A673 (cell line): Measurements from ENCODE around the gene RAB13. TPM values are rescaled to one million over a fixed set of nuclear protein-coding genes. Genes with fewer than 3 reads are reported as not detected.
A peak's percentile ranks its signal among the peaks of the same experiment; 100 is the strongest.
"Not testable (repeated sequence)": the region's sequence is repeated elsewhere in the genome, so short reads cannot be mapped to it uniquely, and the experiment has no call there.

Experiments
- BruUV-seq: library from RNA; stranded (reverse); fragments of 400-500 nt; replicated peaks from 2 replicates; lab custom pipeline; 2021; lab: Mats Ljungman, UMichigan
- CTCF ChIA-PET: fragments of 300-600 bp; sonication (Branson Sonifier 250); formaldehyde crosslinking; loops from one replicate; lab custom pipeline; 2022; ENCODE audit warnings: antibody characterized with exemption; lab: Charles Lee
- POLR2A ChIA-PET: fragments of 300-600 bp; sonication (Branson Sonifier 250); formaldehyde crosslinking; loops from one replicate; lab custom pipeline; 2022; ENCODE audit warnings: antibody characterized with exemption; ENCODE audit not compliant: low non-redundant PET; lab: Charles Lee
- DNase-seq: peaks from one replicate; pipeline ENCODE4 v3.0.0-alpha.2; 2015; ENCODE audit warnings: low spot score
- H3K27ac ChIP-seq: fragments of 200-600 bp; sonication (generic); 2 replicates; pipeline ENCODE4 v1.5.1; 2016; ENCODE audit warnings: mixed run types, low read depth, mild to moderate bottlenecking, mixed read lengths, antibody characterized with exemption, low read length; ENCODE audit not compliant: poor library complexity, severe bottlenecking
- H3K27me3 ChIP-seq: fragments of 200-600 bp; sonication (generic); replicated peaks from 2 replicates; pipeline ENCODE4 v1.6.1; 2017; ENCODE audit warnings: mixed run types, low read depth, mild to moderate bottlenecking, mixed read lengths, antibody characterized with exemption, low read length; ENCODE audit not compliant: insufficient read depth, poor library complexity
- H3K36me3 ChIP-seq: fragments of 200-600 bp; sonication (generic); 2 replicates; pipeline ENCODE4 v1.6.1; 2016; ENCODE audit warnings: mixed run types, mild to moderate bottlenecking, mixed read lengths, antibody characterized with exemption, low read length; ENCODE audit not compliant: insufficient read depth, poor library complexity, severe bottlenecking
- H3K4me1 ChIP-seq: fragments of 200-600 bp; sonication (generic); 2 replicates; pipeline ENCODE4 v1.6.1; 2017; ENCODE audit warnings: mixed run types, mild to moderate bottlenecking, mixed read lengths, antibody characterized with exemption, low read length; ENCODE audit not compliant: insufficient read depth, poor library complexity, severe bottlenecking
- H3K4me3 ChIP-seq: fragments of 200-600 bp; sonication (generic); 2 replicates; pipeline ENCODE4 v1.5.1; 2016; ENCODE audit warnings: low read depth, mixed run types, mild to moderate bottlenecking, mixed read lengths, low read length; ENCODE audit not compliant: poor library complexity, severe bottlenecking
- H3K9me3 ChIP-seq: fragments of 200-600 bp; sonication (generic); 2 replicates; pipeline ENCODE4 v1.6.1; 2016; ENCODE audit warnings: mixed run types, low read depth, mild to moderate bottlenecking, mixed read lengths, antibody characterized with exemption, low read length; ENCODE audit not compliant: poor library complexity, severe bottlenecking
- EZH2 ChIP-seq: fragments of 200-600 bp; sonication (generic); IDR thresholded peaks from 2 replicates; pipeline ENCODE4 v1.6.1; 2017; ENCODE audit warnings: borderline replicate concordance, low read depth, mild to moderate bottlenecking, mixed read lengths, antibody characterized with exemption, low read length; ENCODE audit not compliant: poor library complexity, severe bottlenecking
- intact Hi-C: fragments of 100-400 bp; cut with micrococcal nuclease; formaldehyde crosslinking; loops from one replicate; pipeline ENCODE4 v1.10.0; 2022; ENCODE audit not compliant: unreplicated experiment
- total RNA-seq: library from RNA; stranded (reverse); gene quantifications from 2 replicates; pipeline ENCODE4 v1.2.3, GENCODE V29; 2021
- TF ChIP-seq, protein P1 (sequence below): fragments of 300-800, 200-600 bp; sonication (generic); conservative IDR thresholded peaks from 2 replicates; pipeline ENCODE4 v1.5.1; 2017; ENCODE audit warnings: low read depth, mild to moderate bottlenecking, antibody characterized with exemption, low read length, moderate library complexity, mixed read lengths

RAB13 gene
- total RNA-seq, 1 experiment from 2014 or later: 206 TPM

GRCh38 chr1:153985341-153985912, 712 bp downstream of the RAB13 start:
- ChIA-PET POLR2A (interaction anchor here (1.1 kb wide), 1 partner anchor 22 kb away, joined by 6 read pairs; the partner anchor contains the start of gene SLC39A1), CTCF (interaction anchor here (1.1 kb wide), 1 partner anchor 308 kb away, joined by 5 read pairs; no protein-coding TSS in a partner anchor)
- Histone ChIP-seq H3K4me1 (peaks cover 14% of the 10 kb centered on the region), H3K36me3 (peaks cover 23% of the 10 kb centered on the region), H3K27ac (peak overlapping the region; percentile 80), H3K4me3 (peak overlapping the region; percentile 83), H3K9me3 (no peaks in the 10 kb centered on the region), H3K27me3 (no peaks in the 10 kb centered on the region)
- BruUV-seq: TSS peak; percentile 2
- intact Hi-C loops: loop anchor here (5.0 to 10.0 kb wide), 3 partner anchors 163 to 471 kb away; no protein-coding TSS in a partner anchor
- peak; percentile 86 for DNase-seq
- TF ChIP-seq, protein P1, sequence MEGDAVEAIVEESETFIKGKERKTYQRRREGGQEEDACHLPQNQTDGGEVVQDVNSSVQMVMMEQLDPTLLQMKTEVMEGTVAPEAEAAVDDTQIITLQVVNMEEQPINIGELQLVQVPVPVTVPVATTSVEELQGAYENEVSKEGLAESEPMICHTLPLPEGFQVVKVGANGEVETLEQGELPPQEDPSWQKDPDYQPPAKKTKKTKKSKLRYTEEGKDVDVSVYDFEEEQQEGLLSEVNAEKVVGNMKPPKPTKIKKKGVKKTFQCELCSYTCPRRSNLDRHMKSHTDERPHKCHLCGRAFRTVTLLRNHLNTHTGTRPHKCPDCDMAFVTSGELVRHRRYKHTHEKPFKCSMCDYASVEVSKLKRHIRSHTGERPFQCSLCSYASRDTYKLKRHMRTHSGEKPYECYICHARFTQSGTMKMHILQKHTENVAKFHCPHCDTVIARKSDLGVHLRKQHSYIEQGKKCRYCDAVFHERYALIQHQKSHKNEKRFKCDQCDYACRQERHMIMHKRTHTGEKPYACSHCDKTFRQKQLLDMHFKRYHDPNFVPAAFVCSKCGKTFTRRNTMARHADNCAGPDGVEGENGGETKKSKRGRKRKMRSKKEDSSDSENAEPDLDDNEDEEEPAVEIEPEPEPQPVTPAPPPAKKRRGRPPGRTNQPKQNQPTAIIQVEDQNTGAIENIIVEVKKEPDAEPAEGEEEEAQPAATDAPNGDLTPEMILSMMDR: no peak
- TF ChIP-seq EZH2: no peak

DNA sequence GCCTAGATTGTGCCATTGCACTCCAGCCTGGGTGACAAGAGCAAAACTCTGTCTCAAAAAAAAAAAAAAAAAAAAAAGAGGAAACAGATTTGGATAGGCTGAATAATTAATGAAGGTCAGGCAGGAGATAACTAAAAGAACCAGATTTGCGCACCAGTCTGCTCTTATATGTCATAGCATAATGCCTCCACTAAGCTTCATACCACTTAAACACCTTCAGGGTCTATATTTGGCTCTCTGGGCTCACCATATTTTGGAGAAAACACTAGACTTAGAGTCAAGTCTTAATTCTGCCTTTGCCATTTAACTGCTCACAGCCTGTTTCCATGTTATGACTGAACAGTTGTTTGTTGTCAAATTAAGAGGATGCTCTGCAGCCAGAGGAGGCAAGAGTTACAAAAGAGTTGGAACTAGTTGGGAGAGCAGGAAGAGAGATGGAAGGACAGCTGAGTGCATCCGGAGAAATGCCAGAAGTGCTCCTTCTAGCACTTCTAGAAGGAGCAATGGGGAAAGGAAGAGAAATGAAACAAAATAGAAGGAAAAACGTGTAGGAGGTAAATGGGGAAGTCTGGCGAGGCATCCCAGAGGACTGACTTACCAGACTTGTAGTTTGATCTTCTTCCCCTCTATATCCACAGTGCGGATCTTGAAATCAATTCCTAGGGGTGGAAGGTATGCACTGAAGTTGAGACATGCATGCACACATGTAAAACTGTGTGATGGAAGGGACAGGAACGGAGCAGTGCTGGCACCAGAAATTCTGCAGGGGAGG, 1.8 kb downstream of the RAB13 start:
- Histone ChIP-seq H3K36me3 (peaks cover 26% of the 10 kb centered on the region), H3K27me3 (no peaks in the 10 kb centered on the region), H3K4me3 (peak overlapping the region; percentile 83), H3K4me1 (peaks cover 14% of the 10 kb centered on the region), H3K27ac (peak overlapping the region; percentile 80), H3K9me3 (no peaks in the 10 kb centered on the region)
- TF ChIP-seq, protein P1: no peak
- TF ChIP-seq EZH2: no peak
- no peak for DNase-seq
- ChIA-PET POLR2A (interaction anchor here (0.5 to 0.6 kb wide), 2 partner anchors 8 to 17 kb away, joined by 3 to 4 read pairs; partner anchors contain the start of gene CREB3L4), CTCF (interaction anchor here (0.7 kb wide), 1 partner anchor 465 kb away, joined by 6 read pairs; no protein-coding TSS in a partner anchor)
- BruUV-seq: no TSS peak
- intact Hi-C loops: loop anchor here (10.0 kb wide), 1 partner anchor 470 kb away; no protein-coding TSS in a partner anchor

DNA sequence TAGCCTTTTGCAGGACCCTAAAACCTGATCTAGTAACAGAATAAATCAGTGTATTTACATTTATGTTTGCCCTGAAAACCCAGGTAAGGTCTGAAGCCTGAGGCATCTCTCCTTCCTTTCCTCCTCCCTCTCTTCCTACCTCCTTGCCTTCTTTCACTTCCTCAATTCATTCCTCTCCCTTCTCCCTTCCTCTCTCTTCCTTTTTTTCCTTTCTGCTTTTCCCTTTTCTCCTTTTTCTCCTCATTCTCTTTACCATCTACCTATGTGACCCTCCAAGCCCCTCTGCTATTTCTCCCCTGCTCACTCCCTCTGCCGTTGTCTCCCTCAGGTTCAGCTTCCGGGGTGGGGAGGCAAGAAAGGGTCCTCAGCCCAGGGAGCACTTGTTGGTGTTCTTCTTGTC, 4.4 kb downstream of the RAB13 start:
- CTCF ChIA-PET, H3K9me3 ChIP-seq, H3K27me3 ChIP-seq, H3K4me3 ChIP-seq, POLR2A ChIA-PET, H3K27ac ChIP-seq, DNase-seq: not testable (repeated sequence)
- TSS peak; percentile 84 for BruUV-seq
- Histone ChIP-seq H3K4me1 (peaks cover 14% of the 10 kb centered on the region), H3K36me3 (peaks cover 26% of the 10 kb centered on the region)
- intact Hi-C loops: loop anchor here (10.0 kb wide), 1 partner anchor 467 kb away; no protein-coding TSS in a partner anchor

DNA sequence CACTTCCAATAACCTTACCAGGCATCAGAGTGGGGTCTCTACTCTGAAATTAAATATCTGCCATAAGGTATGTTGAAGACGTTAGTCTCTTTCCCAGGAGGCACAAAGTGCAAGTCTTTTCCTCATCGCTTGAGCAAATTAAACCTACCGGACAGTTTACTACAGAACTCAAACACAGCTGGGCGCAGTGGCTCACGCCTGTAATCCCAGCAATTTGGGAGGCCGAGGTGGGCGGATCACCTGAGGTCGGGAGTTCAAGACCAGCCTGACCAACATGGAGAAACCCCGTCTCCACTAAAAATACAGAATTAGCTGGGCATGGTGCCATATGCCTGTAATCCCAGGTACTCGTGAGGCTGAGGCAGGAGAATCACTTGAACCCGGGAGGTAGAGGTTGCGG, 7.0 kb downstream of the RAB13 start:
- BruUV-seq, H3K27me3 ChIP-seq, DNase-seq, intact Hi-C loops, POLR2A ChIA-PET, H3K9me3 ChIP-seq, H3K4me1 ChIP-seq, H3K27ac ChIP-seq, H3K4me3 ChIP-seq: not testable (repeated sequence)
- peaks cover 44% of the 10 kb centered on the region for H3K36me3 ChIP-seq
- CTCF ChIA-PET: interaction anchor here (0.9 kb wide), 1 partner anchor 11 kb away, joined by 3 read pairs; the partner anchor contains the start of gene CREB3L4
